Activated CD4-positive, alpha-beta T cell treated with anti-CD3 and anti-CD28 coated beads, Interleukin-2, amount 50 U/mL, for 24 hours (primary cell): ENCODE results near the gene SGSM1.
"Not testable (repeated sequence)": the region's sequence is repeated elsewhere in the genome, so short reads cannot be mapped to it uniquely, and the experiment has no call there.

Experiments used
- DNase-seq, 2 donors: peaks; one replicate each; pipeline ENCODE4 v3.0.0-alpha.2; 2020; ENCODE audit warnings: low read depth in 1 of 2, low spot score in 1 of 2

SGSM1 gene

GRCh38 chr22:24887260-24887659, 81.2 kb downstream of the SGSM1 start:
- no peak for DNase-seq

- no peak for DNase-seq
These were observed 87.5 kb downstream of the SGSM1 start for GRCh38 chr22:24893341-24894070.

- DNase-seq, result no peak
These were observed 88.4 kb downstream of the SGSM1 start for GRCh38 chr22:24894220-24894975.

- DNase-seq, result no peak
These were observed 89.0 kb downstream of the SGSM1 start for GRCh38 chr22:24894998-24895397.

GRCh38 chr22:24901448-24901847, 95.4 kb downstream of the SGSM1 start:
- DNase-seq, result no peak

- no peak for DNase-seq
These were observed 99.9 kb downstream of the SGSM1 start for GRCh38 chr22:24905909-24906308.

GRCh38 chr22:24907101-24907500, 101.1 kb downstream of the SGSM1 start:
- not testable (repeated sequence) for DNase-seq

- no peak for DNase-seq
These were observed 114.0 kb downstream of the SGSM1 start for GRCh38 chr22:24920029-24920428.

- DNase-seq, result no peak
These were observed 119.8 kb downstream of the SGSM1 start for GRCh38 chr22:24925586-24926427.

- no peak for DNase-seq
These were observed 120.4 kb downstream of the SGSM1 start for GRCh38 chr22:24926428-24926725.

- no peak for DNase-seq
These were observed 121.0 kb downstream of the SGSM1 start for GRCh38 chr22:24926849-24927579.

- DNase-seq, result no peak
These were observed 122.3 kb downstream of the SGSM1 start for GRCh38 chr22:24928322-24928721.

- DNase-seq, result no peak
These were observed 124.7 kb downstream of the SGSM1 start for GRCh38 chr22:24930678-24931077.

GRCh38 chr22:24935771-24936483, 129.9 kb downstream of the SGSM1 start:
- no peak for DNase-seq

- no peak for DNase-seq
These were observed 131.1 kb downstream of the SGSM1 start for GRCh38 chr22:24937114-24937513.

GRCh38 chr22:24938741-24939341, 132.8 kb downstream of the SGSM1 start:
- peak in 1 of 2 donors; percentile 27 for DNase-seq

GRCh38 chr22:24942301-24942700, 136.3 kb downstream of the SGSM1 start:
- no peak for DNase-seq

GRCh38 chr22:24944217-24944937, 138.4 kb downstream of the SGSM1 start:
- DNase-seq, result no peak

GRCh38 chr22:24945430-24945829, 139.4 kb downstream of the SGSM1 start:
- no peak for DNase-seq
